HCEC 1CT (cell line): ENCODE measurements around the gene EPHA8.

Experiments used
- DNase-seq: peaks from one replicate; pipeline ENCODE4 v3.0.0-alpha.2; 2017

EPHA8 gene

GRCh38 chr1:22537441-22538139 lies 25.7 kb upstream of the EPHA8 start:
- DNase-seq = no peak

- DNase-seq = no peak
Observed at GRCh38 chr1:22539510-22540118, 23.7 kb upstream of the EPHA8 start.

- DNase-seq = no peak
Observed at GRCh38 chr1:22540337-22540736, 23.0 kb upstream of the EPHA8 start.

- DNase-seq = no peak
Observed at GRCh38 chr1:22542886-22543285, 20.4 kb upstream of the EPHA8 start.

GRCh38 chr1:22543679-22544078 lies 19.6 kb upstream of the EPHA8 start:
- no peak for DNase-seq

- DNase-seq = no peak
Observed at GRCh38 chr1:22544606-22545005, 18.7 kb upstream of the EPHA8 start.

GRCh38 chr1:22545141-22545540 lies 18.1 kb upstream of the EPHA8 start:
- DNase-seq = no peak

- no peak for DNase-seq
Observed at GRCh38 chr1:22547186-22547817, 16.0 kb upstream of the EPHA8 start.

- no peak for DNase-seq
Observed at GRCh38 chr1:22547818-22548462, 15.3 kb upstream of the EPHA8 start.

GRCh38 chr1:22550021-22550420 lies 13.3 kb upstream of the EPHA8 start:
- no peak for DNase-seq

GRCh38 chr1:22551591-22551990 lies 11.7 kb upstream of the EPHA8 start:
- DNase-seq = no peak

GRCh38 chr1:22552021-22552420 lies 11.3 kb upstream of the EPHA8 start:
- no peak for DNase-seq

- DNase-seq = no peak
Observed at GRCh38 chr1:22553104-22553880, 10.0 kb upstream of the EPHA8 start.

GRCh38 chr1:22553991-22554522 lies 9.2 kb upstream of the EPHA8 start:
- no peak for DNase-seq

- DNase-seq = no peak
Observed at GRCh38 chr1:22555371-22555656, 8.0 kb upstream of the EPHA8 start.

GRCh38 chr1:22556391-22557104 lies 6.7 kb upstream of the EPHA8 start:
- DNase-seq = no peak

- DNase-seq = no peak
Observed at GRCh38 chr1:22557341-22557950, 5.8 kb upstream of the EPHA8 start.

- no peak for DNase-seq
Observed at GRCh38 chr1:22563671-22564602, 648 bp downstream of the EPHA8 start.

- DNase-seq = no peak
Observed at GRCh38 chr1:22566161-22566560, 2.9 kb downstream of the EPHA8 start.

GRCh38 chr1:22567197-22567596 lies 3.9 kb downstream of the EPHA8 start:
- DNase-seq = no peak

GRCh38 chr1:22567994-22568393 lies 4.7 kb downstream of the EPHA8 start:
- no peak for DNase-seq
